ENCODE results near the gene YPEL1.
"Not testable (repeated sequence)": the region's sequence is repeated elsewhere in the genome, so short reads cannot be mapped to it uniquely, and the experiment has no call there.

DNA sequence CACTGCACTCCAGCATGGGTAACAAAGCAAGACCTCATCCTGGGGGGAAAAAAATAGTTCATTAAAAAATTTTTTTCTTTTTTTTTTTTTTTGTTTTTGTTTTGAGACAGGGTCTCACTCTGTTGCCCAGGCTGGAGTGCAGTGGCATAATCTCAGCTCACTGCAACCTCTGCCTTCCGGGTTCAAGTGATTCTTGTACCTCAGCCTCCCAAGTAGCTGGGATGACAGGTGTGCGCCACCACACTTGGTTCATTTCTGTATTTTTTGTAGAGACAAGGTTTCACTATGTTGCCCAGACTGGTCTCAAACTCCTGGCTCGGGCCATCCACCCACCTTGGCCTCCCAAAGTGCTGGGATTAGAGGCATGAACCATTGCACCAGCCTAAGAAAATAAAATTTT is 11.1 kb downstream of the YPEL1 start:
- TF ChIP-seq, protein P1, sequence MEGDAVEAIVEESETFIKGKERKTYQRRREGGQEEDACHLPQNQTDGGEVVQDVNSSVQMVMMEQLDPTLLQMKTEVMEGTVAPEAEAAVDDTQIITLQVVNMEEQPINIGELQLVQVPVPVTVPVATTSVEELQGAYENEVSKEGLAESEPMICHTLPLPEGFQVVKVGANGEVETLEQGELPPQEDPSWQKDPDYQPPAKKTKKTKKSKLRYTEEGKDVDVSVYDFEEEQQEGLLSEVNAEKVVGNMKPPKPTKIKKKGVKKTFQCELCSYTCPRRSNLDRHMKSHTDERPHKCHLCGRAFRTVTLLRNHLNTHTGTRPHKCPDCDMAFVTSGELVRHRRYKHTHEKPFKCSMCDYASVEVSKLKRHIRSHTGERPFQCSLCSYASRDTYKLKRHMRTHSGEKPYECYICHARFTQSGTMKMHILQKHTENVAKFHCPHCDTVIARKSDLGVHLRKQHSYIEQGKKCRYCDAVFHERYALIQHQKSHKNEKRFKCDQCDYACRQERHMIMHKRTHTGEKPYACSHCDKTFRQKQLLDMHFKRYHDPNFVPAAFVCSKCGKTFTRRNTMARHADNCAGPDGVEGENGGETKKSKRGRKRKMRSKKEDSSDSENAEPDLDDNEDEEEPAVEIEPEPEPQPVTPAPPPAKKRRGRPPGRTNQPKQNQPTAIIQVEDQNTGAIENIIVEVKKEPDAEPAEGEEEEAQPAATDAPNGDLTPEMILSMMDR (IDR thresholded peaks at IDR 0.05): not testable (repeated sequence)
- not testable (repeated sequence) for TF ChIP-seq POLR2A (IDR thresholded peaks at IDR 0.05)

Measured in right lobe of liver (tissue), 4 donors.